H54 (cell line): Measurements from ENCODE around the gene RELN.

Experiments used
- DNase-seq: peaks from one replicate; pipeline ENCODE4 v3.0.0; 2011; ENCODE audit warnings: low spot score, mixed read lengths; ENCODE audit not compliant: insufficient read length
- FAIRE-seq: peaks from 3 replicates; lab custom pipeline; 2011; peaks lifted over from hg19 to GRCh38; lab: Jason Lieb, UNC
- POLR2A ChIP-seq: IDR thresholded peaks from 2 replicates; pipeline ENCODE4 v1.6.1; 2011; ENCODE audit warnings: low read depth, mild to moderate bottlenecking, low read length

The RELN gene

DNA sequence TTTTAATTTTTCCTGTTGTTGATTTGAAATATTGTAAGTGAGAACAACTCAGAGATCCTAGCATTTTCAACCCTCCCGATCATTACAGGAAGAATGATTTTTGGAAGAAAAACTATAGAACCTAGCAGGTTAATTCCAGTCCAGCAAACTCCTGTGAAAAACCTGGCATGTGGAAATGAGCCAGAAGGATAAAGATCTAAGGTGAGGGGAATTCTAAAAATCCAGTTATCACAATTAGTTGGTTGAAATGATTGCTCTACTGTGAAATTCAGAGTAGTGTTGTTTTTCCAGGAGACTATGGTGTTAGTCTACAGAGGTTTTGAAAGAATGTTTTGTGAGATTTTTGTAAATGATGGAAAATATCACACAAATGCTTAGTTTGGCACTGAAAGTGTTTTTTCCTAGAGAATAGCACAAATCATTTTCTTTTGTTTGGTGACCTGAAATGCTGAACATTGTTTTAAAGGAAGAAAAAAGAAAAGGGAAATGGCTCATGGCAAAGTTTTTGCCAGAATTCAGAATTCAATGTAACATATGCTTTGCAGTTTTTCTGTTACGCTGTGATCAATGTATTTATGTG, 391.0 kb downstream of the RELN start:
- FAIRE-seq (no peak), DNase-seq (no peak)
- TF ChIP-seq POLR2A, result no peak

DNA sequence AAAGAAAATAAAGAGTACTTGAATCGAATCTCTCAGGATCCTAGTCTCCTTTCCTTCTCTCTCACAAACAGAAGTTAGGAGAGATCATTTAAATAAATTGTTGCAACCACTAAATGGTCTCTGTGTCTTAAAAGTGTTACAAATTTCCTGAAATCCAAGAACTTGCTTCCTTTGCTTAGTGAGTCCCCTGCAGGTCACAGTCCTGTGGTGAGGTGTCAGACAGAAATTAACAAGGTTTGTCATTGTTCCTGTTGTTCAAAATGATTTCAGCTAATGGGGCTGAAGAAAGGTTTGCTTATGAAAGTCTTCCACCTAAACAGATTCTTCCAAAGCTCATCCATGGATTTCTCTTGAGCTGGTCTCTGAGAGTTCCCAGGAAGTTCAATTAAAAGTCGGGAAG, 391.9 kb downstream of the RELN start:
- no peak for DNase-seq
- no peak for FAIRE-seq
- no peak for TF ChIP-seq POLR2A

DNA sequence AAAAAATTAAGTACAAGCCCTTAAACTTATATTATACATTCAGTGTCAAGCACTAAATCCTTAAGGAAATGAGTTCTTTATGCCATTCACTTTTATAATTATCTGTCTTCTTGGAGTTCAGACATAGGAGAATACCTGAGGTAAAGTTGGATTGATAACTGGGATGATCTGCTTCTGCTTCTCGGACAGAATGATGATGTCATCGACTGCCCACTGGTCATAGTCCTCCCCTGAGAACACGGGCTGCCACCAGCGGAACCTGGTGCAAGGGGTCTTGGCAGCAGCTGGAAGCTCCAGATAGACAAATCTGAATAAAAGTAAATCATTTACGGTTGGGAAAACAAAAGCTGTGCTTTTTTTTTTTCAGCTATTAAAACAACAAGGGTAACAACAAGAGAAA, 395.3 kb downstream of the RELN start:
- no peak for FAIRE-seq
- TF ChIP-seq POLR2A, result no peak

DNA sequence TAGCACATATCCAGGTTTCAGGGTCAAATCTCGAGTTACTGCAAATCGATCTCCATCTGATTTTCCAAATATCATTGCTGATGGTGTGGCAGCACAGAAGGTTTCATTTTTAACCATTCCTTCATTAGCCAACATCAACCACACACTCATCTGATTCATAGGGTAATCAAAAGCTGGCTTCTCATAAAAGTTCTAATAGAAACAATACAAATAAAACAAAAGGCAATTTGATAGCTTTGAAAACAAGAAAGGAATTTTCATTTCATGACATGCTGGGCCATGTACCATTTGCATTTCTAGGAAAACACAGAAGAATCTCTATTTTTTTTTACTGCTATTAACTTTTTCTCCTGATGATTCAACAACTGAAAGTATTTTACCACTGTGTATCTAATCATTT, 395.8 kb downstream of the RELN start:
- no peak for TF ChIP-seq POLR2A
- no peak for FAIRE-seq
- no peak for DNase-seq

More for the DNA sequence above, 395.3 kb downstream of the RELN start:
- DNase-seq, result no peak

DNA sequence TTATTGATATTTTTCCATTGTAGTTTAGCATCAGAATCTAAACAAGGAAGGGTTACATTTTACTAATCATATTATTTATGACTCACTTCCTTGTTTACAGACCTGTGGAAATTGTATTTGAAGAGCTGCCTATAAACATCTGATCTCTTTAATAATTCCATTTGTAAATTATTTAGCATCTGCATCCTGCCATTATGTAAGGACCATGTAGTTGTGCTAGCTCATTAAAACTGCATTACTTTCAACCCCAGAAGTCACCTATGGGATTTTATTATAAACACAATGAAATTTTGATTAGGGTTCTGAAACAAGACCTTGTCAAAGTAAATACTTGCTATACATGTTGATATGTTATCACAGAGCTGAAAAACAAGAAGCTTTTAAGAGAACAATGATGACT, 396.6 kb downstream of the RELN start:
- DNase-seq (no peak), FAIRE-seq (no peak)

DNA sequence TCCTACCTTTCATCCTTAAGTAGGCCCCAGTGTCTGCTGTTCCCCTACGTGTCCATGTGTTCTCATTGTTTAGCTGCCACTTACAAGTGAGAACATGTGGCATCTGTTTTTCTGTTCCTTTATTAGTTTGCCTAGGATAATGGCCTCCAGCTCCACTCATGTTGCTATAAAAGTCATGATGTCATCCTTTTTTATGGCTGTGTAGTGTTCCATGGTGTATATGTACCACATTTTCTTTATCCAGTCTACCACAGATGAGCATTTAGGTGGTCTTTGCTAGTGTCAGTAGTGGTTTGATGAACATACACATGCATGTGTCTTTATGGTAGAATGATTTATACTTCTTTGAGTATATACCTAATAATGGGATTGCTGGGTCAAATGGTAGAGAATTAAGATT, 397.3 kb downstream of the RELN start:
- no peak for TF ChIP-seq POLR2A
- FAIRE-seq (no peak), DNase-seq (no peak)

More for the DNA sequence above, 396.6 kb downstream of the RELN start:
- TF ChIP-seq POLR2A, result no peak

DNA sequence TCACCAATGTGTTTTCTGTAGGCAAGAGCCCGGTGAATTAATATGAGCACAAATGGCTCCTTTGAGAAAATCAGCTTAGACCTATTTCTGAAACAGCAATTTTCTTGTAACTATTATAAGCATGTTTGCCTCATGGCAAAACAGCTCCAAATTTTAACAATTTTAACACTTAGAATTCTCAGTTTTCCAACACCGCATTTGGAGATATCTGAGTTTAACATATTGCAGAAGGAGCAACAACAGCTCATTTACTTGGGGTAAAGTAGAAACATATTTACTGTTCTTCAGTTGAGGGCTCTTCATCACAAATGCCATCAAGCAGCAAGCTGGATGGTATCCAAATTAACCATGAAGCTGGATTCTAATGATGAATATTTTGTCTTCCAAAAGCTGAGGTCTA, 409.4 kb downstream of the RELN start:
- FAIRE-seq (no peak), DNase-seq (no peak)
- TF ChIP-seq POLR2A, result no peak

DNA sequence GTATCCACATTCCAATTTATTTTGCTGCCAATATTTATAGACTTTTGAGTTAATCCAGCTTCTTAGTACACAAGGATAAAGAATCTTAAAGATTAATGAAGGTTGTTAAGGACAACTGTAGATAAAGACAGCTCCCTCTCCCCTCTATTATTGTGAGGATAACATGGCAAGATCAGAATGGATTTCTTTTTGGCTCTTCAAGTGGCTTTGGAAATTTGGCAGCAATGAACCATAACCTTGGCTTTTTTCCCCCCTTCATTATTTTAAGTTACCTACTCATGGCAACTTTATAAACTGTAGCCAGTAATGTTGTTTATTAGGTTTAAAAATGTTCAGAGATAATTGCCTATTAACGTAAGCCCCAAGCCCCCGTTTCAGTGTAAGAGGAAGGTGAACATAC, 412.4 kb downstream of the RELN start:
- no peak for TF ChIP-seq POLR2A
- no peak for DNase-seq
- no peak for FAIRE-seq

DNA sequence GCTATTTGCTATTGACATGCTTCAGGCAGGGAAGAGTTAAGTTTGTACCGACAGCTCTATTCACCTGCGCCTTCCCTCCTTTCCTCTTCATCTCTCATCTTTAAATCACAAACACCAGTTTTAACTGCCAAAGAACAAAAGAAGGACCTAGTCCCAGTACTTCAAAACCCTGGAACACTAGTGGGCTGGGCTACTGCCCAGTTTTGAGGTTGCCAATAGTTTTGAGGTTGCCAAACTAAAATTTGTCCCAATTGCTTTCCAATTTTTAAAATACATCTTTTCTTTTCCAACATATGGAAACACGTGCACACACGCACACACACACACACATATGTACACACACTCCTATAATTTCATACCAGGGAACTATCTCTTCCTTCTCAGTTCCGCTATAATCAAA, 412.8 kb downstream of the RELN start:
- TF ChIP-seq POLR2A, result no peak
- FAIRE-seq (no peak), DNase-seq (no peak)

DNA sequence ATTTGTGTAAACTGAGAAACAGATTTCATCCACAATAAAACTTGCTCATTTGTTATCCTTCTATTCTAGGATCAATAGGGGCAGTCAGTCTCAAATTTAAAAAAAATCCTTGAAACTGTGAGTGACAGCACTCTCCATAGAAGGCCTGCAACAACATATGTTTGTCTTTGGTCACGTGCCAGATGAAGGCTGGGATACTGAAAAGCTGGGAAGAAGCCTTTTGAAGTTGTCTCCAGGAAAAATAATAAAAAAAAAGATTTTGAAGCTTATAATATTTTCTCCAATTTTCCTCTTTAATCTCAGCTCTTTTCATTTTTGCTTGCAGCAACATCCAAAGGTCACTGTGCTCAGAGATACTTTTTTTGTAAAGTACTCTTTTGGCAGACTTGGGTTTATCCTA, 414.9 kb downstream of the RELN start:
- DNase-seq (no peak), FAIRE-seq (no peak)
- no peak for TF ChIP-seq POLR2A

DNA sequence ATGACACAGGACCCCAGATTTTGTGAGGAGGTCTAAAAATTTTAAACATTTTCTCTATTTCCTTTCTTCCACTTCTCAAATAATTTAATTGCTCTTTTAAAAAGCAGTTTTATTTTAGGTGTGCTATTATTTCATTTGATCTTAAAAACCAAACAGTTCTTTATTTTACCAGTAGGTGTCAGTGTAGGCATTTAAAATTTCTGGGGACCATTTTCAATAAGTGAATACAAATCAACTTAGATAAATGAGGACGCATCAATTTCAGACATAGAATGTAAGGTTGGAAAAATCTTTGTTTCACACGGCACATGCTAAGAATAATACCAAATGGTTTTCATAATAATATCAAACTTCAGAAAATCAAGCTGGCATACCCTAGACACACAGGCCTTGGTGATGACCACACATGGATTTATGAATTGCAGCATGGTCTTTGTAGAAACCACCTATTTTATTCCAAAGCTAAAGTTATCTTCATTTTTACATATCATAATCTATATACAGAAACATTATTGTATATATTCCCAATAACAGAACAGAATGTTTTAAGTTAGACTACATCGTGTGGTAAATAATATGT, 415.9 kb downstream of the RELN start:
- no peak for TF ChIP-seq POLR2A
- no peak for DNase-seq
- no peak for FAIRE-seq

DNA sequence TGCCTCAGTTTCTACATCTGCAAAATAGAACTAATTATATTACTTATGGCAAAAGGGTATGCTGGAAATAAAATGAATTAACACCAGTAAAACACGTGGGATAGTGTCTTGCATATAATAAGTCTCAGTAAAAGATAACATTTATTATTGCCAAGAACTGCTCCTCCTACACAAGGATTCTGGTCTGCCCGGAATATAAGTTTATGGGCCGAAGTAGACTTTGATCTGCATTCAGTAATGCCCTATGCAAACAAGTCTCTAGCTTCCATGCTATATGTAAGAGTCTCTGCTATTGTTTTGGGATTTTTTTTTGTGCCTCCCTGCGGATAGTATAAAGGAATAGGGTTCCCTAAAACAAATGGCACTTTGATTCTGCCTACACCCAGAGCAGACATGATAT, 417.9 kb downstream of the RELN start:
- FAIRE-seq (no peak), DNase-seq (no peak)
- no peak for TF ChIP-seq POLR2A

DNA sequence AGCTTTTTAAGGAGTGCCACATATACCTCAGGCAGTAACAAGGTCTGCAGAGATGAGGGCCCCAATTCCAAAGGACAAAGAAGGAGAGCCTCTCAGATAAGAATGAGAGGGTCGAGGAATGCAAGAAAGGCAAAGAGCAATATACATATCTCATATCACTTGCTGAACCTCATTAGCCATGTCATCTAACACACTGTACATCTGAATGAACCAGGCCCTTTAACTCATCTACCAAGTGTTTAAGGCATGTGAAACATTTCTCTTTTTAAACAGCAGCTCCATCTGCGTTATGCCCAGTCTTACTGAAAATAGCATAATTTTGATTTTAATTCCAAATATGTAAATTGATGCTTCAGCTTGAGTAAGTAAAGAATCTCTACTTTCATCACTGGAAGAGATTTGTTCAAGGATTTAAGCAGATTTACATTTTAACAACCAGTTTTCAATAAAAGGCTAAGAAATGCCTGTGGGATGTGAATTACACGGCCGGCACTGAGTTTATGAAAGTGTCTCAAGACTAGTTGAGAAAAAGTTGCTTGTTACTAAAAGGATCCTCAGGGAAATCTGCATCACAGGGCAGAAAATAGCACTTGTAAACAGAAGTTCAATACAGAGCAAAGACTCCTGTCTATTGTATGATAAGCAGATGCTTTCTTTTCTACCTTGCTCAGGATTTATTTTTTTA, 419.7 kb downstream of the RELN start:
- FAIRE-seq (no peak), DNase-seq (no peak)
- no peak for TF ChIP-seq POLR2A

DNA sequence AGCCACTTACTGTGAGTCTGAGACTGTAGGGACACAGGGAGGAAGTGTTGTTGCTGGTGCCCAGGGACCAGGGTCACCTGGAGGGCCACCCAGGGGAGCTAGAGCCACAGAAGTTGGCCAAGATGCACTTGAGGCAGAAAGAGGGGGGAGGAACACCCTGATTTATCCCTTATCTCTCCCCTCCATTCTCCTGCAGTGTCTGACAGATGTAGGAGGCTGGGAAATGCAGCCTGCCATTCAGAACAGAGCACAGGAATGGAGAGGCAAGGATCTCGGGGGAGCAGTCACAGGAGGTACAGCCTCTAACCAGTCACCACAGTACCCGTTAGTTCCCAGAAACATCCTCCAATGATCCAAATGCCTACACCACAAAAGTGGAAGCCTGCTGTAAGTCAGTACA, 425.0 kb downstream of the RELN start:
- no peak for FAIRE-seq
- no peak for TF ChIP-seq POLR2A

DNA sequence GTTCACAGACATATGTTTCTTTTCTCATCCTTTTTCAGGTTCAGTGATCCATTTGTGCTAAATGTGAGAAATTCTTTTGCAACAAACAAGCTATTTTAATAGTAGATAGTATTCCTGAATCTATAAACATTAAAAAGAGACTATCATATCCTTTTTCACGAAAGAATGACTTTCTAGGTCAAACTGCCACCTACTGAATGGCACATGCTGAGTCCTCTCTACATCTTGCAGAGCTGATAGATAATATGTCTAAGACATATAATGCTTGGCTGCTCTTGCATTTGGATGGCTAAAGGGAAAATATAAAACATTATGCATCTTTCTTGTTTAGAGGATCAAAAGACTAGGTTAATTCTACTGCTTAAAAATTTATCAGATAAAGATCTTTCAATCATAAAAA, 429.3 kb downstream of the RELN start:
- no peak for TF ChIP-seq POLR2A
- FAIRE-seq, result no peak
- no peak for DNase-seq

More for the DNA sequence above, 425.0 kb downstream of the RELN start:
- DNase-seq, result no peak
